ENCODE measurements around the gene CEP43. TPM values are rescaled to one million over a fixed set of nuclear protein-coding genes. Genes with fewer than 3 reads are reported as not detected.

The CEP43 gene
- total RNA-seq, 1 donor from 2014 or later: 78.0 TPM

DNA sequence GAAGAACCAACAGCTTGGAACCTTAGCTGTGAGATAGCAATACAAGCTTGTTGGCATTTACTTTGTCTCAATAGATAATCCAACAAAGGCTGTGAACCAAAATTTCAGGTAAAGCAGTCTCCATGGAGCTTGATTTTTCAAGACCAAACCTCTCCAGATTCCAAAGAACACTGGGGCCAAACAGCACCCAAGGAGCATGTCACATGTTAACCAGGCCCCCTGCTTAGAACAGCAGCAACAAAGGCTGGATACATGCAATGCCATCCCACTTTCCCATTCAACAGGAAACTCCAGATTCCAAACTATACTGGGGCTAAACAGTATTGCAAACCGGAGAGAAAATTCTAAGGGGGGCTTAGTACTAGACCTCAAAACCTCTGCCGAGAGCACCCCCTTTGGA is 27.1 kb upstream of the CEP43 start:
- no peaks in the 10 kb centered on the region for H4K20me1 ChIP-seq (ENCODE audit: low read depth)
- Mint-ChIP-seq H3K9me3 (peaks cover 9% of the 10 kb centered on the region), H3K4me3 (no peak overlapping the region), H3K36me3 (peaks cover 47% of the 10 kb centered on the region), H3K4me1 (no peaks in the 10 kb centered on the region), H3K27me3 (ENCODE audit: insufficient read depth, low read depth) (peaks cover 3% of the 10 kb centered on the region), H3K27ac (no peak overlapping the region)
- peaks cover 4% of the 10 kb centered on the region for H3K36me3 ChIP-seq
- H3K9ac ChIP-seq: no peak overlapping the region
- no peaks in the 10 kb centered on the region for H3K9me3 ChIP-seq (ENCODE audit: low read depth)
- H3K79me2 ChIP-seq (ENCODE audit: low read depth): no peaks in the 10 kb centered on the region
- no peak overlapping the region for H3K27ac ChIP-seq
- no peak for TF ChIP-seq EZH2 (IDR thresholded peaks at IDR 0.05)
- TF ChIP-seq CTCF (IDR thresholded peaks at IDR 0.05): no peak
- TF ChIP-seq EZH2phosphoT487 (IDR thresholded peaks at IDR 0.05): no peak
- no peaks in the 10 kb centered on the region for H3K4me1 ChIP-seq
- no peaks in the 10 kb centered on the region for H3K27me3 ChIP-seq
- no peak overlapping the region for H2AFZ ChIP-seq (replicated peaks)
- H3K4me3 ChIP-seq: no peak overlapping the region
- no peak overlapping the region for H3K4me2 ChIP-seq
- DNase-seq (ENCODE audit: low spot score): no peak
- no peaks in the 10 kb centered on the region for H3F3A ChIP-seq (ENCODE audit: low read depth)

DNA sequence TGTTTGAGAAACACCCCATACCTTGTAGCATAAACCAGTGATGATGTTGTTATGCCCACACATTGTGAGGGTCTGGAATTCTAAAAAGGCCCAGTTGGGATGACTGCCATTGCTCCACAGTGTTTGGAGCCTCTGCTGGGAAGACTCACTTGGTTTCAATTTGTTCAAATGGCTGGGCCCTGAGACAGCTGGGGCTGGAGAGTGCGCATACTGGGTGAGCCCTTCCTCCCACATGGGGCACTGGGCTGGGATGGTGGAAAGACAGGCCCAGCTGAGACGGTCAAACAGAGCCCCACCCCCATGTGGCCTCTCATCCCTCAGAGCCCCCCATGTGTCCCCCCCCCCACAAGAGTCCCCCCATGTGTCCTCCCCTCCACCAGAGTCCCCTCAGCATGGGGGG is 22.6 kb upstream of the CEP43 start:
- H3K79me2 ChIP-seq (ENCODE audit: low read depth): no peaks in the 10 kb centered on the region
- no peak overlapping the region for H2AFZ ChIP-seq (replicated peaks)
- H3K9ac ChIP-seq: no peak overlapping the region
- no peaks in the 10 kb centered on the region for H3F3A ChIP-seq (ENCODE audit: low read depth)
- no peak overlapping the region for H3K4me3 ChIP-seq
- no peaks in the 10 kb centered on the region for H3K4me1 ChIP-seq
- no peak overlapping the region for H3K27ac Mint-ChIP-seq
- peaks cover 3% of the 10 kb centered on the region for H3K27me3 Mint-ChIP-seq (ENCODE audit: insufficient read depth, low read depth)
- H3K27me3 ChIP-seq: no peaks in the 10 kb centered on the region
- TF ChIP-seq EZH2phosphoT487 (IDR thresholded peaks at IDR 0.05): no peak
- no peak for TF ChIP-seq EZH2 (IDR thresholded peaks at IDR 0.05)
- no peak for TF ChIP-seq CTCF (IDR thresholded peaks at IDR 0.05)
- no peaks in the 10 kb centered on the region for H3K36me3 ChIP-seq
- H3K9me3 Mint-ChIP-seq: peaks cover 2% of the 10 kb centered on the region
- no peaks in the 10 kb centered on the region for H4K20me1 ChIP-seq (ENCODE audit: low read depth)
- no peak overlapping the region for H3K4me3 Mint-ChIP-seq
- no peak overlapping the region for H3K27ac ChIP-seq
- H3K4me1 Mint-ChIP-seq: no peaks in the 10 kb centered on the region
- H3K9me3 ChIP-seq (ENCODE audit: low read depth): no peaks in the 10 kb centered on the region
- no peak overlapping the region for H3K4me2 ChIP-seq
- DNase-seq (ENCODE audit: low spot score): no peak
- peaks cover 44% of the 10 kb centered on the region for H3K36me3 Mint-ChIP-seq

GRCh38 chr6:166977621-166978525 is 21.3 kb upstream of the CEP43 start:
- Mint-ChIP-seq H3K4me3 (no peak overlapping the region), H3K9me3 (peaks cover 7% of the 10 kb centered on the region), H3K27me3 (ENCODE audit: insufficient read depth, low read depth) (peaks cover 3% of the 10 kb centered on the region), H3K36me3 (peaks cover 43% of the 10 kb centered on the region), H3K4me1 (no peaks in the 10 kb centered on the region), H3K27ac (no peak overlapping the region)
- DNase-seq (ENCODE audit: low spot score): no peak
- H3K27ac ChIP-seq: no peak overlapping the region
- no peak overlapping the region for H3K9ac ChIP-seq
- TF ChIP-seq EZH2phosphoT487 (IDR thresholded peaks at IDR 0.05) (no peak), EZH2 (IDR thresholded peaks at IDR 0.05) (no peak), CTCF (IDR thresholded peaks at IDR 0.05) (no peak)
- H2AFZ ChIP-seq (replicated peaks): no peak overlapping the region
- no peaks in the 10 kb centered on the region for H3K9me3 ChIP-seq (ENCODE audit: low read depth)
- no peaks in the 10 kb centered on the region for H4K20me1 ChIP-seq (ENCODE audit: low read depth)
- H3K27me3 ChIP-seq: no peaks in the 10 kb centered on the region
- no peaks in the 10 kb centered on the region for H3K79me2 ChIP-seq (ENCODE audit: low read depth)
- H3F3A ChIP-seq (ENCODE audit: low read depth): no peaks in the 10 kb centered on the region
- no peaks in the 10 kb centered on the region for H3K36me3 ChIP-seq
- no peak overlapping the region for H3K4me3 ChIP-seq
- H3K4me1 ChIP-seq: no peaks in the 10 kb centered on the region
- H3K4me2 ChIP-seq: no peak overlapping the region

Measured in neural progenitor cell (in vitro differentiated cells).